Measurements from ENCODE around the gene WWTR1. TPM values are rescaled to one million over a fixed set of nuclear protein-coding genes. Genes with fewer than 3 reads are reported as not detected.
A peak's percentile ranks its signal among the peaks of the same experiment; 100 is the strongest.

WWTR1 gene
- total and polyA plus RNA-seq, 2 donors (not counting 3 experiments of a cell fraction or from before 2014, with no cell fraction given): 210 to 341 TPM

DNA sequence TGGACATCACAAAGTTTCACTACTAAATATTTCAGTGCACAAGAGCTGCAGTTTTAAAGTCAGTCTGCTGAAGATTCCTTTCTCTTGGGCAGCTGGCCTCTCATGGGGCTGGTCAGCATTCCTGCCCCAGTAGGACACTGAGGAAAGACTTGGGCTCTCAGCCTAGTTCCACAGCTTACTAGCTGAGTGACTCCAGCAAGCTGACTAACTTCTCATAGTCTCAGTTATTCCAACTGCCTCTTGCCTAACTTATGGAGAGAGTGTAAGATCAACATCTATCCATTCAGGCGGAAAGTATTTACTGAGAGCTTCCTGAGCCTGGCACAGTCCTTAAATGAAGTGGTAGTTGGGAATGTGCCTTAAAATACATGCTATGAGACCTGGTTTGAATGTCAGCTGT is 156.3 kb downstream of the WWTR1 start:
- no peaks in the 10 kb centered on the region for H3K9me1 ChIP-seq (replicated peaks; ENCODE audit: control insufficient read depth, extremely low read depth, insufficient read depth, low read length)
- no peaks in the 10 kb centered on the region for H3K9me3 ChIP-seq (replicated peaks; ENCODE audit: control insufficient read depth, insufficient read depth, low read length)
- peaks cover 15% of the 10 kb centered on the region for H3K4me1 ChIP-seq (ENCODE audit: control insufficient read depth, extremely low read depth, insufficient read depth, low read length)
- H2AFZ ChIP-seq (ENCODE audit: low read depth, low read length): no peak overlapping the region
- H4K20me1 ChIP-seq (replicated peaks; ENCODE audit: control insufficient read depth, extremely low read depth, insufficient read depth, low read length): no peaks in the 10 kb centered on the region
- BruUV-seq (replicated peaks): no TSS peak
- no peak overlapping the region for H3K27ac ChIP-seq (ENCODE audit: insufficient read depth, low read depth, low read length)
- intact Hi-C loops (cut with micrococcal nuclease) (no loop called here), dilution Hi-C loops (cut with MboI; ENCODE audit: extremely low pct_ligation_motif_present, low sequenced_read_pairs) (loop anchor here (25.0 kb wide), 1 partner anchor 236 kb away; no protein-coding TSS in a partner anchor)
- H3K36me3 ChIP-seq (ENCODE audit: control insufficient read depth in 2 of 2, extremely low read depth in 1 of 2, insufficient read depth in 2 of 2, low read length in 2 of 2): no peaks in the 10 kb centered on the region
- TF ChIP-seq POLR2A (IDR thresholded peaks at IDR 0.05; ENCODE audit: low read depth, low read length) (no peak), FOS (IDR thresholded peaks at IDR 0.05; ENCODE audit: borderline replicate concordance, insufficient read depth, low read length) (no peak), GATA2 (IDR thresholded peaks at IDR 0.05; ENCODE audit: insufficient read depth, insufficient read length, low read depth, low read length) (no peak), MYC (IDR thresholded peaks at IDR 0.05; ENCODE audit: low read depth, low read length) (no peak), POLR2AphosphoS5 (IDR thresholded peaks at IDR 0.05; ENCODE audit: insufficient read depth, low read depth, low read length) (no peak)
- TF ChIP-seq, protein P1, sequence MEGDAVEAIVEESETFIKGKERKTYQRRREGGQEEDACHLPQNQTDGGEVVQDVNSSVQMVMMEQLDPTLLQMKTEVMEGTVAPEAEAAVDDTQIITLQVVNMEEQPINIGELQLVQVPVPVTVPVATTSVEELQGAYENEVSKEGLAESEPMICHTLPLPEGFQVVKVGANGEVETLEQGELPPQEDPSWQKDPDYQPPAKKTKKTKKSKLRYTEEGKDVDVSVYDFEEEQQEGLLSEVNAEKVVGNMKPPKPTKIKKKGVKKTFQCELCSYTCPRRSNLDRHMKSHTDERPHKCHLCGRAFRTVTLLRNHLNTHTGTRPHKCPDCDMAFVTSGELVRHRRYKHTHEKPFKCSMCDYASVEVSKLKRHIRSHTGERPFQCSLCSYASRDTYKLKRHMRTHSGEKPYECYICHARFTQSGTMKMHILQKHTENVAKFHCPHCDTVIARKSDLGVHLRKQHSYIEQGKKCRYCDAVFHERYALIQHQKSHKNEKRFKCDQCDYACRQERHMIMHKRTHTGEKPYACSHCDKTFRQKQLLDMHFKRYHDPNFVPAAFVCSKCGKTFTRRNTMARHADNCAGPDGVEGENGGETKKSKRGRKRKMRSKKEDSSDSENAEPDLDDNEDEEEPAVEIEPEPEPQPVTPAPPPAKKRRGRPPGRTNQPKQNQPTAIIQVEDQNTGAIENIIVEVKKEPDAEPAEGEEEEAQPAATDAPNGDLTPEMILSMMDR (IDR thresholded peaks at IDR 0.05; ENCODE audit: extremely low read depth in 1 of 2, insufficient read depth in 1 of 2, low read depth in 1 of 2, low read length in 2 of 2): no peak
- TF ChIP-seq, protein P2, sequence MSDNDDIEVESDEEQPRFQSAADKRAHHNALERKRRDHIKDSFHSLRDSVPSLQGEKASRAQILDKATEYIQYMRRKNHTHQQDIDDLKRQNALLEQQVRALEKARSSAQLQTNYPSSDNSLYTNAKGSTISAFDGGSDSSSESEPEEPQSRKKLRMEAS (IDR thresholded peaks at IDR 0.05; ENCODE audit: insufficient read depth, insufficient read length): no peak
- H3K9ac ChIP-seq (replicated peaks; ENCODE audit: extremely low read depth, insufficient read depth, low read length): no peak overlapping the region
- DNase-seq (ENCODE audit: low read depth, low spot score) (peak; percentile 61), FAIRE-seq (peak; percentile 24)
- H3K79me2 ChIP-seq (ENCODE audit: control insufficient read depth, insufficient read depth, low read length): no peaks in the 10 kb centered on the region
- no peak overlapping the region for H3K4me2 ChIP-seq (ENCODE audit: insufficient read depth, low read length)
- H3K27me3 ChIP-seq (ENCODE audit: control insufficient read depth in 2 of 2, insufficient read depth in 2 of 2, low read length in 2 of 2): no peaks in the 10 kb centered on the region
- H3K4me3 ChIP-seq (replicated peaks in 1 of 3; ENCODE audit: insufficient read depth in 1 of 3, low read depth in 1 of 3, low read length in 3 of 3): no peak overlapping the region
- ChIA-PET POLR2A (no interaction called here), CTCF (interaction anchor here (1.0 to 3.6 kb wide), 10 partner anchors 11 to 306 kb away, joined by 3 to 24 read pairs (median 4); no protein-coding TSS in a partner anchor)
